ENCODE results near the gene SH3BP5L. TPM values are rescaled to one million over a fixed set of nuclear protein-coding genes. Genes with fewer than 3 reads are reported as not detected.

The SH3BP5L gene
- total RNA-seq = 10 to 100 TPM; 18.5 to 35.6 (median 22.5) TPM

DNA sequence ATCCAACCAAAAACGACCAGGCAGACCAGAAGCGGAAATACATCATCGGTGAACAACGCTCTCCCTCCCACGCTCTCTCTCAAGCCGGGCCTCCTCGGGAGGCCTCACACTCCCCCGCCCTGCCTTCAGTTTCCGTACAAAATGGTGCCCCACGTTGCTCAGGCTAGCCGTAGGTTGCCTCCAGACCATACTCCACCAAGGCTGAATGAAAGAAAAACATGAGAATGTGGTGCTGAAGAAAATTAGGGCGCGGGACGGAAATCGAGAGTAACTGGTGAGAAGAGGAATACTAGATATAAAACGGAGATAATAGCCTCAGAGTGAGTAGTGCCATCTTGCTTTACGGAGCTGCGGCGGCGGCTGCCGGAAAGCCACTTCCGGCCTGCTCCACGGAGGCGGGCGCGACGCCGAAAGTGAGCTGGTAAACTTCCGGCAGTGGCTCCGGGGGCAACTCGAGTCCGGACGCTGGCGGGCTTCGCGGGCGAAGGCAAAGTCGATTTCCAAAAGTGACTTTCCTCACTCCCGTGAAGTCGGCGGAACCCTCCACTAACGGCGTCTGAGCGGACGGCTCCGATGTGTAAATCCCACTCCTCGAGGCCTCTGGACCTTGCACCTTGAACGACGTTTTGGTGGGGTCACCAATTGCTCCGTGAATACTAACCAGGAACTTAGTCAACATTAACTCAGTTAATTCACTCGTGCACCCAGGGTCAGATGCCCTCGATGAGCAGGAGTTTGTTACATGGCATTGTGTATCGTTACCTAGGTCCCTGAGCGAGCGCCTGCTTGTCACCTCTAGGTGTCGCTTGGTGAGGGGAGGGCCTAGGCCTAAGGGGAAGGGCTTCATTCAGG is at the start of gene SH3BP5L:
Gene SH3BP5L (minus strand): TSS at position 7 of the 852 bp plus-strand sequence. CDS start 980 bp downstream, outside the sequence.
- ATAC-seq (ENCODE audit: low FRiP score in 2 of 2) = peak; percentile 97
- no peaks in the 10 kb centered on the region for H3K9me3 ChIP-seq
- H3K27ac ChIP-seq = peak within 1 kb of the TSS; percentile 91 to 97 (median 95)
- peaks cover 0 to 5% (median 3%) of the 10 kb centered on the region in 4 donors for H3K36me3 ChIP-seq
- TF ChIP-seq POLR2AphosphoS5 (IDR thresholded peaks at IDR 0.05) = peak; percentile 69 to 81
- TF ChIP-seq POLR2A (IDR thresholded peaks at IDR 0.05) = peak in 3 of 4 donors; percentile 53 to 84 (median 79)
- TF ChIP-seq EP300 (IDR thresholded peaks at IDR 0.05) = no peak
- TF ChIP-seq, protein P1, sequence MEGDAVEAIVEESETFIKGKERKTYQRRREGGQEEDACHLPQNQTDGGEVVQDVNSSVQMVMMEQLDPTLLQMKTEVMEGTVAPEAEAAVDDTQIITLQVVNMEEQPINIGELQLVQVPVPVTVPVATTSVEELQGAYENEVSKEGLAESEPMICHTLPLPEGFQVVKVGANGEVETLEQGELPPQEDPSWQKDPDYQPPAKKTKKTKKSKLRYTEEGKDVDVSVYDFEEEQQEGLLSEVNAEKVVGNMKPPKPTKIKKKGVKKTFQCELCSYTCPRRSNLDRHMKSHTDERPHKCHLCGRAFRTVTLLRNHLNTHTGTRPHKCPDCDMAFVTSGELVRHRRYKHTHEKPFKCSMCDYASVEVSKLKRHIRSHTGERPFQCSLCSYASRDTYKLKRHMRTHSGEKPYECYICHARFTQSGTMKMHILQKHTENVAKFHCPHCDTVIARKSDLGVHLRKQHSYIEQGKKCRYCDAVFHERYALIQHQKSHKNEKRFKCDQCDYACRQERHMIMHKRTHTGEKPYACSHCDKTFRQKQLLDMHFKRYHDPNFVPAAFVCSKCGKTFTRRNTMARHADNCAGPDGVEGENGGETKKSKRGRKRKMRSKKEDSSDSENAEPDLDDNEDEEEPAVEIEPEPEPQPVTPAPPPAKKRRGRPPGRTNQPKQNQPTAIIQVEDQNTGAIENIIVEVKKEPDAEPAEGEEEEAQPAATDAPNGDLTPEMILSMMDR (IDR thresholded peaks at IDR 0.05) = peak; percentile 29 to 66 (median 54)
- H3K4me3 ChIP-seq = peak within 1 kb of the TSS; percentile 48 to 91 (median 78)
- peak; percentile 96 to 97 for DNase-seq
- 0 to 1% methylated on average over 39 to 54 of the region's 56 CpGs for WGBS, 2 donors
- H3K4me1 ChIP-seq = peaks cover 44 to 61% (median 53%) of the 10 kb centered on the region in 4 donors
- H3K27me3 ChIP-seq = no peaks in the 10 kb centered on the region

DNA sequence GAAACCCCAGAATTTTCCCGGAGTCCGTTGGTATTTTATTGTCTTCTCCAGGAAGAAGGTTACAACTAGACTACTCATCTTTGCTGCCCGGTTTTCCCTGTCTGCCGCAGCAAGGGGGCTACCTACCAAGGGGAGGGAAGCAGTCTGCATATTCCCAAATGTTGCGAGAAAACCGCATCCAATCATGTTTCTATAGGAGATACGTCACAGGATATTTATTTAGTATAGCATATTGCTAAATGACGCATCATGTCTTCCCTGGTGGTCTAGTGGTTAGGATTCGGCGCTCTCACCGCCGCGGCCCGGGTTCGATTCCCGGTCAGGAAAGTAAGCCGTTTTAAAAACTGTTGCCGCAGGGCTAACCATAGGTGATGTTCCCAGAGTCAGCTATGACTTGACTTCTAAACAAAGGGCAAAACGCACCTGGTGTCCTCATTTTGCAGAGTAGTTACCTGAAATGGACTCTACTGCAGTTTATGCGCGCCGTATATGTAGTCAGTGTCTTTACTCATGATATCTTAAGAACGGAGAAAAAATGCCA is 48.3 kb upstream of the SH3BP5L start:
- H3K9me3 ChIP-seq = no peaks in the 10 kb centered on the region
- H3K4me1 ChIP-seq = peaks cover 7 to 12% (median 11%) of the 10 kb centered on the region in 4 donors
- no peaks in the 10 kb centered on the region for H3K27me3 ChIP-seq
- H3K4me3 ChIP-seq = peak overlapping the region; percentile 53 to 57 (median 54)
- WGBS, 2 donors = 8 to 12% methylated on average over 17 to 23 of the region's 23 CpGs
- peak; percentile 77 to 85 for ATAC-seq (ENCODE audit: low FRiP score in 2 of 2)
- TF ChIP-seq EP300 (IDR thresholded peaks at IDR 0.05) (peak in 1 of 4 donors; percentile 9), POLR2AphosphoS5 (IDR thresholded peaks at IDR 0.05) (peak in 1 of 2 donors; percentile 22)
- TF ChIP-seq, protein P1 (IDR thresholded peaks at IDR 0.05) = no peak
- H3K36me3 ChIP-seq = no peaks in the 10 kb centered on the region
- peak overlapping the region; percentile 91 to 97 (median 96) for H3K27ac ChIP-seq
- peak; percentile 51 to 93 for DNase-seq

DNA sequence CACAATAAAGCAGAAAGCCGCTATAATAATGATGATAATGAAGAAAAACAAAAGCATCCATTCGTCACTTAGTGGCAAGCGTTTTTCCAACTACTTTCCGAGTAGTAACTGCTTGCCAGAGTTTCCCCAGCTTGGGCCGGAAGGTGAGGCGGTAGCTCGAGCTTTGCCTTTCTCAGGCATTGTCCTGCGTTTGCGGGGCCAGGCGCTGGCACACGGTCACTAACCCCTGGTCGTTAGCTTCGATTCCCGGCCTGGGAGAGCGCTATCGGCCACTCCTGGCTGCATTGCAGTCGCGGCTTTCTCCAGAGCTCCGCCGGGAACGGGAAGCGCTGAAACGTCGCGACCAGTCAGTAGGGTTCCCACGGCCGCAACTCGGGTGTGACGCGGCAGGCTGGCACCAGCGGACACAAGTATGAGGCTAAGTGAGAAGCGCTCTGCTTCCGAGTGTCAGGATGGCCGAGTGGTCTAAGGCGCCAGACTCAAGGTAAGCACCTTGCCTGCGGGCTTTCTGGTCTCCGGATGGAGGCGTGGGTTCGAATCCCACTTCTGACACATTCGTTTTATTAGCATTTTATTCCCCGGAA is 47.8 kb upstream of the SH3BP5L start:
- peaks cover 7 to 12% (median 11%) of the 10 kb centered on the region in 4 donors for H3K4me1 ChIP-seq
- ATAC-seq (ENCODE audit: low FRiP score in 2 of 2) (peak; percentile 96 to 97), DNase-seq (peak; percentile 94 to 96)
- no peaks in the 10 kb centered on the region for H3K27me3 ChIP-seq
- H3K27ac ChIP-seq = peak overlapping the region; percentile 91 to 97 (median 96)
- no peaks in the 10 kb centered on the region for H3K9me3 ChIP-seq
- no peaks in the 10 kb centered on the region for H3K36me3 ChIP-seq
- WGBS, 2 donors = 0 to 1% methylated on average over 18 to 38 of the region's 41 CpGs
- H3K4me3 ChIP-seq = peak overlapping the region; percentile 53 to 57 (median 54)
- TF ChIP-seq POLR2AphosphoS5 (IDR thresholded peaks at IDR 0.05) = peak; percentile 56 to 60
- TF ChIP-seq POLR2A (IDR thresholded peaks at IDR 0.05) = peak in 3 of 4 donors; percentile 25 to 64 (median 53)
- no peak for TF ChIP-seq EP300 (IDR thresholded peaks at IDR 0.05)

DNA sequence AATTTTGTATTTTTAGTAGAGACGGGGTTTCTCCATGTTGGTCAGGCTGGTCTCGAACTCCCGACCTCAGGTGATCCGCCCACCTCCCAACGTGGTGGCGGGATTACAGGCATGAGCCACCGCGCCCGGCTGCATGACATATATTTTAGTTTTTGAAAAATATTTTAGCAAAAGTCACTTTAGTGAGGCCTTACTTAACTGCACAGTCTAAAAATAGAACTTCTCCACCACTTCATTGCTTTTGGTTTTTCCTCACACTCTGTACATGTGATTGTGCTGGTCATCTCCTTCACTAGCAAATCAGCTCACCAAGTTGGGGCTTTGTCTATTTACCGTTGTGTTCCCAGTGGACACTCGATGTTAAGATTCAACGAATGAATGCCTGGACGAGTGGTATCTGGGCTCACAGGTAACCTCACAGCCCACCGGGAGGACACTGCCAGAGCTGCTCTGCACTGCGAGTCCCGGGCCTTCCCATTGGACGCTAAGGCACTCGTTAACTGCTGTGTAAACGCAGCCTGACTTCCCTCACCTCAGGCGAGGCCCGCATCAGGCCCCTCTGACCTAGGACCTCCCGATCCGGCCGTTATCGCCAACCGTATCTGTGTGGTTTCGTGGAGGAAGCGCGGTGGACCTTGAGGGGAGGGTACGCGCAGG is 47.2 kb upstream of the SH3BP5L start:
- ATAC-seq (ENCODE audit: low FRiP score in 2 of 2) (peak; percentile 83 to 89), DNase-seq (peak; percentile 64 to 81)
- Histone ChIP-seq H3K4me1 (peaks cover 7 to 12% (median 11%) of the 10 kb centered on the region in 4 donors), H3K27me3 (no peaks in the 10 kb centered on the region), H3K4me3 (peak overlapping the region; percentile 53 to 57 (median 54)), H3K9me3 (no peaks in the 10 kb centered on the region), H3K36me3 (no peaks in the 10 kb centered on the region), H3K27ac (peak overlapping the region; percentile 91 to 97 (median 96))
- peak in 1 of 2 donors; percentile 16 for TF ChIP-seq POLR2AphosphoS5 (IDR thresholded peaks at IDR 0.05)
- peak in 1 of 4 donors; percentile 3 for TF ChIP-seq POLR2A (IDR thresholded peaks at IDR 0.05)
- no peak for TF ChIP-seq EP300 (IDR thresholded peaks at IDR 0.05)
- TF ChIP-seq, protein P1 (IDR thresholded peaks at IDR 0.05) = no peak
- WGBS, 2 donors = 2 to 3% methylated on average over 18 to 31 of the region's 31 CpGs
